K562 (cell line): ENCODE results near the gene PRRT1. TPM values are rescaled to one million over a fixed set of nuclear protein-coding genes. Genes with fewer than 3 reads are reported as not detected.

Experiments used
- ARID3A ChIP-seq: IDR thresholded peaks from 2 replicates; pipeline ENCODE4 v1.6.1; 2012; ENCODE audit warnings: low read depth, low read length, improper control_type of control experiment, borderline replicate concordance
- CBFB ChIP-seq: sonication (generic); formaldehyde crosslinking; IDR thresholded peaks from 2 replicates; pipeline ENCODE4 v1.4.0; 2020; ENCODE audit warnings: mild to moderate bottlenecking, missing genetic modification reagents
- ERF ChIP-seq: fragments of 450-650 bp; formaldehyde crosslinking; IDR thresholded peaks from 2 replicates; pipeline ENCODE4 v1.4.0; 2020; ENCODE audit warnings: mild to moderate bottlenecking, mixed read lengths
- GTF3C2 ChIP-seq: IDR thresholded peaks from 3 replicates; pipeline ENCODE4 v1.6.1; 2011; ENCODE audit warnings: borderline replicate concordance, mild to moderate bottlenecking, moderate library complexity; ENCODE audit not compliant: insufficient read length; ENCODE audit errors: extremely low read depth
- HNRNPK ChIP-seq: fragments of 200-400 bp; formaldehyde crosslinking; IDR thresholded peaks from one replicate; pipeline ENCODE4 v1.6.1; 2018; ENCODE audit warnings: mild to moderate bottlenecking, low read depth, low read length; ENCODE audit not compliant: poor library complexity, severe bottlenecking
- SAFB2 ChIP-seq: fragments of 200-400 bp; formaldehyde crosslinking; IDR thresholded peaks from 2 replicates; pipeline ENCODE4 v1.6.1; 2018; ENCODE audit warnings: borderline replicate concordance, low read length, low read depth, moderate library complexity; ENCODE audit not compliant: severe bottlenecking
- SUPT5H ChIP-seq: fragments of 450-650 bp; IDR thresholded peaks from 2 replicates; pipeline ENCODE4 v1.6.1; 2016
- ZBTB11 ChIP-seq, 3 experiments: fragments of 200-800 bp in 1 of 3; fragments of 250-450 bp in 1 of 3; fragments of 450-650 bp in 1 of 3; sonication (Bioruptor Pico) in 1 of 3; sonication (Bioruptor generic) in 1 of 3; formaldehyde crosslinking in 1 of 3; IDR thresholded peaks; 2 replicates each; pipeline versions ENCODE4 v1.6.1 to v1.8.0; 2016 to 2022; ENCODE audit warnings: mild to moderate bottlenecking in 2 of 3, missing genetic modification characterization in 2 of 3, missing compliant biosample characterization in 1 of 3, moderate library complexity in 1 of 3
- ZNF124 ChIP-seq: sonication (generic); formaldehyde crosslinking; IDR thresholded peaks from 2 replicates; pipeline ENCODE4 v1.8.1; 2022; ENCODE audit warnings: missing genetic modification reagents
- ZNF589 ChIP-seq: fragments of 200-800 bp; sonication (Bioruptor generic); IDR thresholded peaks from 2 replicates; pipeline ENCODE4 v1.6.1; 2016; ENCODE audit warnings: low read depth, missing genetic modification characterization, missing compliant biosample characterization
- ZNF609 ChIP-seq: sonication (generic); formaldehyde crosslinking; IDR thresholded peaks from 2 replicates; pipeline ENCODE4 v1.8.1; 2023; ENCODE audit warnings: missing genetic modification reagents, mild to moderate bottlenecking, borderline replicate concordance
- polyA plus RNA-seq, 8 experiments: library from polyadenylated mRNA; depleted of rRNA in 4 of 8; stranded (reverse) in 5 of 8; unstranded in 3 of 8; fragments of >200 nt; fragmentation: Nextera tagmentation in 2 of 8; fragmentation: Illumina TruSeq in 1 of 8; extraction: Ambion mirVana in 2 of 8; extraction: Trizol in 1 of 8; gene quantifications; 2 replicates each; pipeline versions ENCODE4 v1.2.1 to v1.2.3, GENCODE V29; 2011 to 2014; ENCODE audit warnings: inconsistent platforms in 1 of 8, missing spikeins in 1 of 8
- total RNA-seq, 7 experiments: library from RNA; depleted of rRNA in 6 of 7; stranded (reverse); fragments of >200 nt in 6 of 7; fragmentation: Illumina TruSeq in 2 of 7; extraction: Trizol in 2 of 7; gene quantifications; 2 replicates each; pipeline versions ENCODE4 v1.2.1 to v1.2.3, GENCODE V29; 2011 to 2021; ENCODE audit warnings: low replicate concordance in 1 of 7

The PRRT1 gene
- total and polyA plus RNA-seq, 9 of the 15 experiments (the other 6 are each of a cell fraction or from before 2014, with no cell fraction given): 0.14 to 3.5 (median 0.41) TPM

GRCh38 chr6:32181915-32182529, 30.3 kb upstream of the PRRT1 start (continued):
- TF ChIP-seq ZNF609 (CRISPR knock-in tag) (no peak), ERF (CRISPR knock-in tag) (no peak), ZNF124 (CRISPR knock-in tag) (no peak), SUPT5H (peak; percentile 4; the same call in 1 of the 2 replicates), GTF3C2 (no peak), ZNF589 (no peak), HNRNPK (no peak), ARID3A (no peak), SAFB2 (no peak), CBFB (no peak), ZBTB11 (CRISPR knock-in tag; IDR thresholded peaks at IDR 0.05) (no peak)
